Bladder microvascular endothelial cell (primary cell): ENCODE data around the gene POLR3F. TPM values are rescaled to one million over a fixed set of nuclear protein-coding genes. Genes with fewer than 3 reads are reported as not detected.

Source experiments
- total RNA-seq: library from RNA; depleted of rRNA; stranded (reverse); fragments of >200 nt; gene quantifications from 2 replicates; pipeline ENCODE4 v1.2.3, GENCODE V29; 2014

POLR3F gene
- 7.1 and 14.8 TPM in 2 replicates for total RNA-seq

DNA sequence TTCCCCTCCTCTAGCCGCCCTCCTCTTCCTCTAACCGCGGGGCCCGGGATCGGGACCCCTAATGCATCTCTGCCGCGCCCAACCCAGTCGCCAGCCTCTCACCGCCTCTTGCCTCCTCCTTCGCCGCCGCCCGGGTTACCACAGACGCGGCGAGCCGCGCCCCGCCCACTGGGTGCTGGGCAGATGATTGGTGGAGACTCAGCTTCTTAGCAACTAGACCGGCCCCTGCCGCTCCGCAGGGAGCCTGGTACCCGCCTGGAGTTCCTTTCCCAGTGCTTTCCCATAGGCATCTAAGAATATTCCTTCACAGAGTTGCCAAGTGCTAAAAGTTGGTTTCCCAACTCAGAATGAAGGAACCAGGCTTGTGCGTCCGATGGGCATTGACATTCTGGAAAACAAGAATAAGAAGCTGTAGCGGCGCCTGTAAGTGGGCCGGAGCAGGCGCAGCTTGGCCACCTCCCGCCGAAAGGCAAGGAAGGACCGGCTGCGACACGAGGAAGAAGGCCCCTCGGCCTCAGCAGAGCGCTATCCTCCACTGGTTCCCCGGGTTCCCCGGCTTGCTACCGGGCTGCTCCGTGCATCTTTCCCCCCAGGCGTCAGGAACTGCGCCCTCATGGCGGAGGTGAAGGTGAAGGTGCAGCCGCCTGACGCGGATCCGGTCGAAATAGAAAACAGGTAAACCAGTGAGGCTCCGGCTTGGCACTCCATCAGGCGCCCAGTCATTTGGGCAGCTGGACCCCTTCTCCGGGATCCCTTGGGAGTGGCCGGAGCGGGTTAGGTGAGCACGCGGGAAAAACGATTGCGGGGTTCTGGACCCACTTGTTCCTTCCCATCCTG lies at the start of gene POLR3F, which contains the start of gene DZANK1:
Gene POLR3F, plus strand, starts transcription at position 497 of the 837 bp plus-strand sequence. Its CDS starts 117 bp downstream, at position 614.
Gene DZANK1, minus strand, starts transcription at position 137 of the 837 bp plus-strand sequence. CDS start 1,672 bp downstream, outside the sequence.

GRCh38 chr20:18496740-18497592 lies 29.8 kb downstream of the POLR3F start, which contains the start of gene RBBP9:
RBBP9 (minus strand) TSS chr20:18497225; CDS start chr20:18497167, 58 bp downstream.

DNA sequence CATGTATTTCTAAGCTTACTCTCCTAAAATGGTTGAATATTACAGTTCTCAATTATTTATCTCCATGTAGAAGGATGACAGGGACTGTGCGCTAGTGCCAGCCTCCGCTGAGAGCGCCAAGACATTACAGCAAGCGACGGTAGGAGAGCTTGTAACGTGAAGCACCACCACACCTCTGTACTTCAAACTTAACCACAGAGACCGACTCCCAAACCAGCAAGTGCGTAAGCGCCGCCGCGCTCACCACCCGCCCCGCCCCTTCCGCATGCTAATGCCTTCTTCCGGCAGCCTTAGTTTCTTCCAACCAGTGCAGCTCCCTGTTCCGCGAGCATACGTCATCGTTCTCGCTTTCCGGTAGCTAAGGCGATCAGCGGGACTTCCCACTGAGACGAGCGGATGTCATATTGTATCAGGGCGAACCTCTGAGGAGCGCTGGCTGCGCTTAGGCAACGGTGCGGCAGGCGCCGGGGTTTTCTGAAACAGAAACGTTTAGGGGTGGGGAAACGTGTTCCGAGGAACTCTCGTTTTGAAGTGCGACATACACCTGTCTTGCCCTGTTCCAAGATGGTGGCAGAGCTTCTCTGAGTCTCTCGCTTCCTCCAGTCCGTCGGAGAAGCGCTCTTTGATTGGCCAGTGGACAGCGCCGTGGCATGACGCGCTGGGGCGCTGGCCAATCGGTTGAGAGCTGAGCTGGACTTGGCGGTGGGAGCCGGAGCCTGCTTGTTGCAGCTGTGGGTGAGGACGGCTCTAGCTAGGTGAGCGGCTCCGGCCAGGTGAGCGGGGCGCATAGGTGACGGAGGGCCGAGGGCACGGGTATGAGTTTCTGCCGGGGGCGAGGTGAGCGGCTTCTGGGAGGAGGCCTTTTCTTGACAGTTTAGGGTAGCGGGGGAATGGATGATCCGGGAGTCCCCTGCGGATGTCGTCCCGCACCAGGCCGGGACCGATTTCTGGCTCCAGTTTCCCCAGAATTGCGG lies 40.3 kb downstream of the POLR3F start, which contains the start of gene SEC23B:
Gene SEC23B, plus strand, starts transcription at position 723 of the 974 bp plus-strand sequence. CDS start 2,896 bp downstream, outside the sequence.

Other genes with a start within 250 kb of the POLR3F start
- 13.9 and 20.5 TPM in 2 replicates for gene ZNF133, start 178.9 kb upstream of the POLR3F start, total RNA-seq
- 0.49 and 0.69 TPM in 2 replicates for gene DZANK1, start 360 bp upstream of the POLR3F start, total RNA-seq
- 6.8 and 13.2 TPM in 2 replicates for gene RBBP9, start 29.8 kb downstream of the POLR3F start, total RNA-seq
- gene SEC23B, start 40.5 kb downstream of the POLR3F start, total RNA-seq = 25.1 and 66.2 TPM in 2 replicates
- 34.0 and 43.2 TPM in 2 replicates for gene SMIM26, start 100.0 kb downstream of the POLR3F start, total RNA-seq
- gene DTD1, start 120.7 kb downstream of the POLR3F start, total RNA-seq = 45.4 and 66.1 TPM in 2 replicates